HepG2 (cell line): ENCODE results near the gene ARMC2. TPM values are rescaled to one million over a fixed set of nuclear protein-coding genes. Genes with fewer than 3 reads are reported as not detected.
A peak's percentile ranks its signal among the peaks of the same experiment; 100 is the strongest.

Experiments
- ATAC-seq: fragments of 200-7000 bp; cut with Tn5 transposase; 3 replicates; pipeline ENCODE4 v1.9.1; 2020; ENCODE audit warnings: mild to moderate bottlenecking, moderate library complexity
- BruUV-seq: library from RNA; stranded (reverse); fragments of 400-500 nt; replicated peaks from 2 replicates; lab custom pipeline; 2021; lab: Mats Ljungman, UMichigan
- CTCF ChIA-PET: fragments of 300-600 bp; formaldehyde crosslinking; extraction: SDS; loops from one replicate; lab custom pipeline; 2021; ENCODE audit warnings: low total read pairs, inconsistent platforms, low intra/inter-chr PET ratio; lab: Yijun Ruan, JAX
- POLR2A ChIA-PET: fragments of 350-600 bp; sonication (Branson Sonifier 250); formaldehyde crosslinking; loops from one replicate; lab custom pipeline; 2020; ENCODE audit warnings: antibody characterized with exemption, inconsistent platforms; lab: Yijun Ruan, JAX
- DNase-seq: peaks from one replicate; pipeline ENCODE4 v3.0.0-alpha.2; 2015; ENCODE audit warnings: low spot score
- FAIRE-seq: peaks from 3 replicates; lab custom pipeline; 2011; peaks lifted over from hg19 to GRCh38; lab: Jason Lieb, UNC
- H2AFZ ChIP-seq: one replicate; pipeline ENCODE4 v1.6.1; 2011; ENCODE audit warnings: low read length, inconsistent platforms
- H3K27ac ChIP-seq: fragments of 300-600 bp; 3 replicates; pipeline ENCODE4 v1.8.0; 2011; ENCODE audit warnings: mixed run types, mild to moderate bottlenecking, mixed read lengths, low read length, inconsistent platforms; ENCODE audit not compliant: insufficient read depth; ENCODE audit errors: extremely low read length
- H3K27me3 ChIP-seq, 2 experiments: fragments of 200-600 bp in 1 of 2; 2 replicates in 1 of 2; 3 replicates in 1 of 2; pipeline versions ENCODE4 v1.6.0 to v1.8.0; 2011; ENCODE audit warnings: low read length in 2 of 2, mild to moderate bottlenecking in 2 of 2, moderate library complexity in 2 of 2, inconsistent platforms in 1 of 2; ENCODE audit not compliant: insufficient read depth in 2 of 2, control insufficient read depth in 1 of 2
- H3K36me3 ChIP-seq, 2 experiments: fragments of 200-600 bp in 1 of 2; replicated peaks in 1 of 2; 2 replicates in 1 of 2; 3 replicates in 1 of 2; pipeline versions ENCODE4 v1.5.1 to v1.8.0; 2011; ENCODE audit warnings: low read length in 2 of 2, inconsistent platforms in 1 of 2; ENCODE audit not compliant: insufficient read depth in 2 of 2, control insufficient read depth in 1 of 2
- H3K4me1 ChIP-seq: 2 replicates; pipeline ENCODE4 v1.5.1; 2012; ENCODE audit warnings: low read length, inconsistent platforms; ENCODE audit not compliant: insufficient read depth
- H3K4me2 ChIP-seq: 2 replicates; pipeline ENCODE4 v1.6.0; 2011; ENCODE audit warnings: low read depth, low read length, inconsistent platforms
- H3K4me3 ChIP-seq, 3 experiments: fragments of 200-600 bp in 1 of 3; sonication (generic), shearing (Covaris generic) in 1 of 3; replicated peaks in 1 of 3; 2 replicates each; pipeline ENCODE4 v1.5.1; 2011 to 2016; ENCODE audit warnings: low read length in 3 of 3, inconsistent platforms in 2 of 3, low read depth in 2 of 3, mild to moderate bottlenecking in 2 of 3, control low read depth in 1 of 3, mixed read lengths in 1 of 3; ENCODE audit not compliant: insufficient read depth in 1 of 3
- H3K79me2 ChIP-seq: one replicate; pipeline ENCODE4 v1.6.1; 2011; ENCODE audit warnings: low read length, inconsistent platforms; ENCODE audit not compliant: insufficient read depth
- H3K9ac ChIP-seq: 2 replicates; pipeline ENCODE4 v1.6.0; 2011; ENCODE audit warnings: mild to moderate bottlenecking, low read depth, low read length, inconsistent platforms; ENCODE audit not compliant: insufficient read depth
- H3K9me3 ChIP-seq: 2 replicates; pipeline ENCODE4 v1.5.1; 2012; ENCODE audit warnings: mild to moderate bottlenecking, low read length
- H4K20me1 ChIP-seq: 2 replicates; pipeline ENCODE4 v1.6.0; 2011; ENCODE audit warnings: inconsistent platforms, mild to moderate bottlenecking, low read length, moderate library complexity; ENCODE audit not compliant: insufficient read depth
- ERF ChIP-seq: IDR thresholded peaks from 2 replicates; pipeline ENCODE4 v1.6.1; 2018; ENCODE audit warnings: missing biosample characterization, missing genetic modification reagents
- JDP2 ChIP-seq: sonication (generic); formaldehyde crosslinking; IDR thresholded peaks from 2 replicates; pipeline ENCODE4 v1.8.1; 2022; ENCODE audit warnings: missing genetic modification reagents, borderline replicate concordance
- KDM5B ChIP-seq: sonication (generic); formaldehyde crosslinking; IDR thresholded peaks from 2 replicates; pipeline ENCODE4 v1.4.0; 2020; ENCODE audit warnings: missing genetic modification reagents, mild to moderate bottlenecking, borderline replicate concordance
- PLSCR1 ChIP-seq: sonication (generic); formaldehyde crosslinking; IDR thresholded peaks from 2 replicates; pipeline ENCODE4 v1.5.0; 2020; ENCODE audit warnings: missing genetic modification reagents, mild to moderate bottlenecking, borderline replicate concordance
- RFX5 ChIP-seq: IDR thresholded peaks from 2 replicates; pipeline ENCODE4 v1.6.1; 2011; ENCODE audit warnings: low read depth, low read length, improper control_type of control experiment
- RFXAP ChIP-seq: sonication (generic); formaldehyde crosslinking; IDR thresholded peaks from 2 replicates; pipeline ENCODE4 v1.4.0; 2020; ENCODE audit warnings: missing genetic modification reagents, borderline replicate concordance
- ZBTB7B ChIP-seq: sonication (generic); formaldehyde crosslinking; IDR thresholded peaks from 2 replicates; pipeline ENCODE4 v1.4.0; 2020; ENCODE audit warnings: missing genetic modification reagents
- ZNF577 ChIP-seq: sonication (generic); formaldehyde crosslinking; IDR thresholded peaks from 2 replicates; pipeline ENCODE4 v1.4.0; 2020; ENCODE audit warnings: mild to moderate bottlenecking, low read depth, missing genetic modification reagents, borderline replicate concordance
- ZNF687 ChIP-seq: sonication (generic); formaldehyde crosslinking; IDR thresholded peaks from 2 replicates; pipeline ENCODE4 v1.5.1; 2020; ENCODE audit warnings: mild to moderate bottlenecking, missing genetic modification reagents, moderate library complexity
- WGBS: methylation state at CpG from one replicate; pipeline ENCODE4 v1.1.6; 2017; ENCODE audit warnings: low lambda C conversion rate; 5-methylcytosine and 5-hydroxymethylcytosine counted together
- in situ Hi-C: cut with HindIII; loops from 2 replicates; pipeline ENCODE4 v1.10.0; 2017; ENCODE audit warnings: low pct_unique_long_range_greater_than_20kb; ENCODE audit not compliant: extremely low pct_ligation_motif_present
- intact Hi-C: fragments of 100-400 bp; cut with micrococcal nuclease; formaldehyde crosslinking; loops from one replicate; pipeline ENCODE4 v1.10.0; 2022; ENCODE audit not compliant: unreplicated experiment
- polyA plus RNA-seq, 8 experiments: library from polyadenylated mRNA; depleted of rRNA in 3 of 8; stranded (reverse) in 7 of 8; unstranded in 1 of 8; fragments of >200 nt; fragmentation: Illumina TruSeq in 4 of 8; extraction: Trizol in 4 of 8; gene quantifications; 2 replicates each; pipeline versions ENCODE4 v1.2.1 to v1.2.3, GENCODE V29; 2011 to 2016; ENCODE audit warnings: low read depth in 4 of 8, missing spikeins in 1 of 8, mixed read lengths in 1 of 8; ENCODE audit not compliant: insufficient read depth in 1 of 8
- total RNA-seq, 5 experiments: library from RNA; depleted of rRNA; stranded (reverse); fragments of >200 nt; fragmentation: Illumina TruSeq; extraction: Trizol; gene quantifications; 2 replicates each; pipeline ENCODE4 v1.2.3, GENCODE V29; 2016; ENCODE audit warnings: low read depth in 1 of 5

Gene ARMC2
- total and polyA plus RNA-seq, 2 of the 13 experiments (the other 11 are each of a cell fraction or from before 2014, with no cell fraction given): 1.4 to 3.2 TPM

- in situ Hi-C loops: no loop called here
- BruUV-seq: no TSS peak
- H3K9me3 ChIP-seq: no peaks in the 10 kb centered on the region
- no peaks in the 10 kb centered on the region; a peak in 2 of 5 replicates for H3K27me3 ChIP-seq
- FAIRE-seq (no peak), DNase-seq (peak; percentile 43), ATAC-seq (peak; percentile 89)
- no peaks in the 10 kb centered on the region for H4K20me1 ChIP-seq
- H2AFZ ChIP-seq: no peak overlapping the region
- H3K4me1 ChIP-seq: peaks cover 36% of the 10 kb centered on the region
- 0 out of 2 replicates have a peak overlapping the region, but pooled peaks have one; percentile 6 for H3K9ac ChIP-seq
- POLR2A ChIA-PET: no interaction called here
- TF ChIP-seq ZNF687: peak; percentile 13; the same call in 1 of the 2 replicates
- TF ChIP-seq KDM5B (CRISPR knock-in tag): 0 out of 2 replicates have a peak, but pooled peaks have one; percentile 10
- TF ChIP-seq RFXAP (CRISPR knock-in tag): 0 out of 2 replicates have a peak, but pooled peaks have one; percentile 42
- TF ChIP-seq JDP2: no peak
- TF ChIP-seq ZNF577: no peak
- no peak for TF ChIP-seq ERF (CRISPR knock-in tag)
- TF ChIP-seq PLSCR1 (CRISPR knock-in tag): no peak
- TF ChIP-seq RFX5: peak; percentile 92
- TF ChIP-seq ZBTB7B (CRISPR knock-in tag): 0 out of 2 replicates have a peak, but pooled peaks have one; percentile 17
- 38% methylated on average over 8 of the region's 12 CpGs for WGBS
- CTCF ChIA-PET: no interaction called here
- peak overlapping the region; percentile 63 for H3K4me2 ChIP-seq
- H3K27ac ChIP-seq: no peak overlapping the region
- no peaks in the 10 kb centered on the region for H3K79me2 ChIP-seq
- no peaks in the 10 kb centered on the region for H3K36me3 ChIP-seq
- intact Hi-C loops: no loop called here
- peak overlapping the region in 1 of 3 experiments; percentile 27; a peak in 1 of 6 replicates for H3K4me3 ChIP-seq
Measured at GRCh38 chr6:108966855-108967755, 118.9 kb downstream of the ARMC2 start.
